Body of pancreas (tissue), 4 donors: ENCODE results near the gene POLDIP3.

Experiments used
- POLR2A ChIP-seq, 3 donors: fragments of 450-650 bp; IDR thresholded peaks; one replicate each; pipeline ENCODE4 v1.6.1; 2016; ENCODE audit warnings: antibody characterized with exemption in 3 of 3, mild to moderate bottlenecking in 2 of 3
- TF ChIP-seq, protein P1 (sequence below), 7 experiments: fragments of 450-650 bp in 4 of 7; fragments of 200-600 bp in 3 of 7; sonication (generic) in 3 of 7; IDR thresholded peaks; one replicate each; pipeline ENCODE4 v1.5.1; 2016 to 2019; ENCODE audit warnings: antibody characterized with exemption in 7 of 7

DNA sequence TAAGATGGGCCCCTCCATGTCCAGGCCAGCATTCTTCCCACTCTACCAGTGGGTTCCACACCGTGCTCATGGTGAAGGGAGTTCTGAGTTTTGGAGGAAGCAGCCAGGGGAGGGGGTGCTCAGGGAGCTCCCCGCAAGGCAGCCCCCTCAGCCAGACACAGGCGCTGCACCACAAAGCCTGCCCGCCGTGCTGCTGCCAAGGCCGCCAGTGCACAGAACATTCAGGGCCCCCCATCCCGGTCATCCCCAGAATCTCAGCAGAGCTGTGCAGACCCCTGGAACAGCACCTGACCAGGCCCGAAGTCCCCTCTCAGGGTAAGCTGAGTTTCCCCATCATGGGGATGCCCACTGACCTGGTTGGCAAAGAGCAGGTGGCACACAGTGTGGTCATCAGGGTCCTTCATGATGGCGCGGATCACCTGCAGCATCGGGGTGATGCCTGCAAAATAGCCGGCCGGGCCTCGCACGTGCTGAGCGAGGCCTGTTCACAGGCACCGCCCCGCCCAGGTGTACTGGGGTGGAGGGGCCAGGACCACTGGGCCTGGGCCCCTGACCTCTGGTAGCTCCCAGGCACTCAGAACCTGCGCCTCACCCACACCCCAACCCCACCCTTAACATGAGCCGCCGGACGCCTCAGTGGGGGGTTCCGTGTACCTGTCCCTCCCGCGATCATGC is 12.4 kb upstream of the POLDIP3 start:
- TF ChIP-seq, protein P1, sequence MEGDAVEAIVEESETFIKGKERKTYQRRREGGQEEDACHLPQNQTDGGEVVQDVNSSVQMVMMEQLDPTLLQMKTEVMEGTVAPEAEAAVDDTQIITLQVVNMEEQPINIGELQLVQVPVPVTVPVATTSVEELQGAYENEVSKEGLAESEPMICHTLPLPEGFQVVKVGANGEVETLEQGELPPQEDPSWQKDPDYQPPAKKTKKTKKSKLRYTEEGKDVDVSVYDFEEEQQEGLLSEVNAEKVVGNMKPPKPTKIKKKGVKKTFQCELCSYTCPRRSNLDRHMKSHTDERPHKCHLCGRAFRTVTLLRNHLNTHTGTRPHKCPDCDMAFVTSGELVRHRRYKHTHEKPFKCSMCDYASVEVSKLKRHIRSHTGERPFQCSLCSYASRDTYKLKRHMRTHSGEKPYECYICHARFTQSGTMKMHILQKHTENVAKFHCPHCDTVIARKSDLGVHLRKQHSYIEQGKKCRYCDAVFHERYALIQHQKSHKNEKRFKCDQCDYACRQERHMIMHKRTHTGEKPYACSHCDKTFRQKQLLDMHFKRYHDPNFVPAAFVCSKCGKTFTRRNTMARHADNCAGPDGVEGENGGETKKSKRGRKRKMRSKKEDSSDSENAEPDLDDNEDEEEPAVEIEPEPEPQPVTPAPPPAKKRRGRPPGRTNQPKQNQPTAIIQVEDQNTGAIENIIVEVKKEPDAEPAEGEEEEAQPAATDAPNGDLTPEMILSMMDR (IDR thresholded peaks at IDR 0.05), result no peak
- TF ChIP-seq POLR2A (IDR thresholded peaks at IDR 0.05), result no peak
